ENCODE data around the gene SACS. TPM values are rescaled to one million over a fixed set of nuclear protein-coding genes. Genes with fewer than 3 reads are reported as not detected.
"Not testable (repeated sequence)": the region's sequence is repeated elsewhere in the genome, so short reads cannot be mapped to it uniquely, and the experiment has no call there.

SACS gene
- total RNA-seq, 1 experiment from 2014 or later, result 19.8 TPM

GRCh38 chr13:23443110-23443509 is 9.6 kb upstream of the SACS start:
- DNase-seq (ENCODE audit: low read depth, low spot score) (no peak), ATAC-seq (no peak)
- Histone ChIP-seq H3K27ac (ENCODE audit: low read length) (no peak overlapping the region), H3K4me1 (ENCODE audit: control insufficient read depth, insufficient read depth, low read length) (no peaks in the 10 kb centered on the region), H3K27me3 (ENCODE audit: control insufficient read depth, insufficient read depth, low read length) (no peaks in the 10 kb centered on the region), H3K36me3 (ENCODE audit: control insufficient read depth, insufficient read depth, low read length) (no peaks in the 10 kb centered on the region), H3K4me3 (ENCODE audit: low read depth in 2 of 2, low read length in 2 of 2) (no peak overlapping the region), H3K9me3 (ENCODE audit: control insufficient read depth, insufficient read depth, low read depth, low read length) (no peaks in the 10 kb centered on the region)
- CTCF ChIA-PET, result no interaction called here
- no TSS peak for BruUV-seq (replicated peaks)
- TF ChIP-seq SIN3A (IDR thresholded peaks at IDR 0.05; ENCODE audit: borderline replicate concordance, insufficient read depth, low read depth, low read length), result no peak
- TF ChIP-seq POLR2AphosphoS5 (IDR thresholded peaks at IDR 0.05; ENCODE audit: low read depth, low read length), result no peak
- TF ChIP-seq CTCF (IDR thresholded peaks at IDR 0.05), result no peak
- TF ChIP-seq TCF7L2 (IDR thresholded peaks at IDR 0.05; ENCODE audit: low read depth, low read length), result no peak
- TF ChIP-seq REST (IDR thresholded peaks at IDR 0.05; ENCODE audit: insufficient read depth in 1 of 2, low read depth in 2 of 2, low read length in 1 of 2), result no peak
- POLR2A ChIA-PET, result no interaction called here
- intact Hi-C loops (cut with micrococcal nuclease; ENCODE audit: unreplicated experiment) (no loop called here), in situ Hi-C loops (cut with HindIII; ENCODE audit: low pct_unique_long_range_greater_than_20kb, low sequenced_read_pairs) (no loop called here)

GRCh38 chr13:23440821-23441618 is 7.5 kb upstream of the SACS start:
- in situ Hi-C loops (cut with HindIII; ENCODE audit: low pct_unique_long_range_greater_than_20kb, low sequenced_read_pairs), result no loop called here
- DNase-seq (ENCODE audit: low read depth, low spot score) (no peak), ATAC-seq (peak; percentile 42; the same call in 1 of the 2 replicates)
- intact Hi-C loops (cut with micrococcal nuclease; ENCODE audit: unreplicated experiment), result no loop called here
- ChIA-PET POLR2A (no interaction called here), CTCF (no interaction called here)
- no peak for TF ChIP-seq SIN3A (IDR thresholded peaks at IDR 0.05; ENCODE audit: borderline replicate concordance, insufficient read depth, low read depth, low read length)
- Histone ChIP-seq H3K4me3 (ENCODE audit: low read depth in 2 of 2, low read length in 2 of 2) (no peak overlapping the region), H3K27me3 (ENCODE audit: control insufficient read depth, insufficient read depth, low read length) (no peaks in the 10 kb centered on the region), H3K4me1 (ENCODE audit: control insufficient read depth, insufficient read depth, low read length) (no peaks in the 10 kb centered on the region), H3K9me3 (ENCODE audit: control insufficient read depth, insufficient read depth, low read depth, low read length) (no peaks in the 10 kb centered on the region), H3K36me3 (ENCODE audit: control insufficient read depth, insufficient read depth, low read length) (no peaks in the 10 kb centered on the region), H3K27ac (ENCODE audit: low read length) (no peak overlapping the region)
- no TSS peak for BruUV-seq (replicated peaks)

GRCh38 chr13:23440324-23440723 is 6.8 kb upstream of the SACS start:
- H3K4me1 ChIP-seq (ENCODE audit: control insufficient read depth, insufficient read depth, low read length); DNase-seq (ENCODE audit: low read depth, low spot score); in situ Hi-C loops (cut with HindIII; ENCODE audit: low pct_unique_long_range_greater_than_20kb, low sequenced_read_pairs); H3K27me3 ChIP-seq (ENCODE audit: control insufficient read depth, insufficient read depth, low read length); ATAC-seq; H3K9me3 ChIP-seq (ENCODE audit: control insufficient read depth, insufficient read depth, low read depth, low read length); H3K4me3 ChIP-seq (ENCODE audit: low read depth in 2 of 2, low read length in 2 of 2); POLR2A ChIA-PET; intact Hi-C loops (cut with micrococcal nuclease; ENCODE audit: unreplicated experiment); BruUV-seq (replicated peaks); CTCF ChIA-PET; H3K36me3 ChIP-seq (ENCODE audit: control insufficient read depth, insufficient read depth, low read length); H3K27ac ChIP-seq (ENCODE audit: low read length): not testable (repeated sequence)

All from Panc1 (cell line).